ENCODE data around the gene TNIP3.

DNA sequence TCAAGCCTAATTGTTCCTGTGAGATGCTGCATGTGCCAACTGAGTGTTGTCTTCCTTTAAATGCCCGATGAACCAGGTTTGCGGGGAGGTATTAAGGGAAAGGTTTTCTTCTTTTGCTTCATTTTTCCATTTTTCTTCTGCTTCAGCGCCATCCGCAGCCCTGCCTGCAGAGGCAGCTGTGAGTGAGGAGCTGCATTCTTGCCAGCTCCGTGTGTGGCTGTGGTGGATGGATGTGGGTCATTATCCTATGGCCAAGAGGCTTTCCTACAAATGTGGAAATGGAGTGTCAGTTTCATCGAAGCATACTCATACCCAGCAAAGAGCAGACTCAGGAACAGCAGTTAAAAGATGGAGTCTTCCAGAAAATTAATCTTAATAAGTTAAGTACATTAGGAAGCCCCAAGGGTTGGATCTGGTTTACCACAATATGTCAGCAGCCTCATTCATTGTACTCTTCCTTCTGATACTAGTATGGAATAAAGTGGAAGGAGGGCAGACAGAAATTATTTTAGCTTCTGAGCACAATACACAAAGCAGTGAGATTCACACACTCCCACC, 37.6 kb downstream of the TNIP3 start:
- TF ChIP-seq, protein P1, sequence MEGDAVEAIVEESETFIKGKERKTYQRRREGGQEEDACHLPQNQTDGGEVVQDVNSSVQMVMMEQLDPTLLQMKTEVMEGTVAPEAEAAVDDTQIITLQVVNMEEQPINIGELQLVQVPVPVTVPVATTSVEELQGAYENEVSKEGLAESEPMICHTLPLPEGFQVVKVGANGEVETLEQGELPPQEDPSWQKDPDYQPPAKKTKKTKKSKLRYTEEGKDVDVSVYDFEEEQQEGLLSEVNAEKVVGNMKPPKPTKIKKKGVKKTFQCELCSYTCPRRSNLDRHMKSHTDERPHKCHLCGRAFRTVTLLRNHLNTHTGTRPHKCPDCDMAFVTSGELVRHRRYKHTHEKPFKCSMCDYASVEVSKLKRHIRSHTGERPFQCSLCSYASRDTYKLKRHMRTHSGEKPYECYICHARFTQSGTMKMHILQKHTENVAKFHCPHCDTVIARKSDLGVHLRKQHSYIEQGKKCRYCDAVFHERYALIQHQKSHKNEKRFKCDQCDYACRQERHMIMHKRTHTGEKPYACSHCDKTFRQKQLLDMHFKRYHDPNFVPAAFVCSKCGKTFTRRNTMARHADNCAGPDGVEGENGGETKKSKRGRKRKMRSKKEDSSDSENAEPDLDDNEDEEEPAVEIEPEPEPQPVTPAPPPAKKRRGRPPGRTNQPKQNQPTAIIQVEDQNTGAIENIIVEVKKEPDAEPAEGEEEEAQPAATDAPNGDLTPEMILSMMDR (IDR thresholded peaks at IDR 0.05): no peak
- no peak for TF ChIP-seq POLR2A (IDR thresholded peaks at IDR 0.05)
